Measurements from ENCODE around the gene MED29. TPM values are rescaled to one million over a fixed set of nuclear protein-coding genes. Genes with fewer than 3 reads are reported as not detected.
A peak's percentile ranks its signal among the peaks of the same experiment; 100 is the strongest.

MED29 gene
- total and polyA plus RNA-seq, 2 of the 13 experiments (the other 11 are each of a cell fraction or from before 2014, with no cell fraction given): 14.0 to 19.7 TPM

GRCh38 chr19:39438270-39438934 lies 47.2 kb downstream of the MED29 start (continued):
- TF ChIP-seq BCLAF1 (IDR thresholded peaks at IDR 0.05): no peak
- no peak for TF ChIP-seq ELF4 (CRISPR knock-in tag; IDR thresholded peaks at IDR 0.05; ENCODE audit: borderline replicate concordance)
- no peak for TF ChIP-seq PAWR (CRISPR knock-in tag; IDR thresholded peaks at IDR 0.05; ENCODE audit: borderline replicate concordance)
- 0 out of 2 replicates have a peak, but pooled peaks have one; percentile 16 for TF ChIP-seq GFI1 (CRISPR knock-in tag; IDR thresholded peaks at IDR 0.05; ENCODE audit: borderline replicate concordance)
- no peak for TF ChIP-seq ZNF207 (IDR thresholded peaks at IDR 0.05; ENCODE audit: borderline replicate concordance)
- TF ChIP-seq ZNF572 (CRISPR knock-in tag; IDR thresholded peaks at IDR 0.05): no peak
- no peak for TF ChIP-seq FLYWCH1 (CRISPR knock-in tag; IDR thresholded peaks at IDR 0.05)
- TF ChIP-seq SOX6 (IDR thresholded peaks at IDR 0.05): no peak
- 0 out of 2 replicates have a peak, but pooled peaks have one; percentile 17 for TF ChIP-seq SOX6 (CRISPR knock-in tag; IDR thresholded peaks at IDR 0.05)
- no peak for TF ChIP-seq IRX3 (CRISPR knock-in tag; IDR thresholded peaks at IDR 0.05; ENCODE audit: borderline replicate concordance, low read depth)
- TF ChIP-seq FOXO4 (CRISPR knock-in tag; conservative IDR thresholded peaks at IDR 0.05): no peak
- TF ChIP-seq ZNF770 (CRISPR knock-in tag; IDR thresholded peaks at IDR 0.05): peak; percentile 55; the same call in 1 of the 2 replicates
- TF ChIP-seq TARDBP (CRISPR knock-in tag; IDR thresholded peaks at IDR 0.05): no peak
- no peak for TF ChIP-seq SMARCC2 (IDR thresholded peaks at IDR 0.05)
- TF ChIP-seq EEA1 (CRISPR knock-in tag; IDR thresholded peaks at IDR 0.05; ENCODE audit: borderline replicate concordance): no peak
- no peak for TF ChIP-seq PHF20 (CRISPR knock-in tag; IDR thresholded peaks at IDR 0.05)
- TF ChIP-seq FOXC1 (CRISPR knock-in tag; IDR thresholded peaks at IDR 0.05; ENCODE audit: borderline replicate concordance): no peak
- no peak for TF ChIP-seq ZNF576 (CRISPR knock-in tag; IDR thresholded peaks at IDR 0.05)
- TF ChIP-seq DBP (CRISPR knock-in tag; IDR thresholded peaks at IDR 0.05; ENCODE audit: not compliant biosample characterization): no peak
- no peak for TF ChIP-seq ZNF562 (CRISPR knock-in tag; IDR thresholded peaks at IDR 0.05; ENCODE audit: borderline replicate concordance)
- no peak for TF ChIP-seq KDM3A (CRISPR knock-in tag; IDR thresholded peaks at IDR 0.05; ENCODE audit: low read depth)
- TF ChIP-seq STAT5B (CRISPR knock-in tag; IDR thresholded peaks at IDR 0.05): no peak
- TF ChIP-seq CREM (IDR thresholded peaks at IDR 0.05): no peak
- no peak for TF ChIP-seq CREM (CRISPR knock-in tag; IDR thresholded peaks at IDR 0.05)

Data from HepG2 (cell line).